BLaER1 (cell line): ENCODE data around the gene CFAP97D1.

ENCODE experiments used
- H3K27ac ChIP-seq: shearing (Covaris generic); formaldehyde crosslinking; 2 replicates; pipeline ENCODE4 v1.8.1; 2022
- H3K27me3 ChIP-seq: shearing (Covaris generic); formaldehyde crosslinking; 2 replicates; pipeline ENCODE4 v1.8.1; 2022
- H3K36me3 ChIP-seq: shearing (Covaris generic); formaldehyde crosslinking; 2 replicates; pipeline ENCODE4 v1.8.1; 2022
- H3K4me1 ChIP-seq: shearing (Covaris generic); formaldehyde crosslinking; 2 replicates; pipeline ENCODE4 v1.8.1; 2022
- H3K4me2 ChIP-seq: shearing (Covaris generic); formaldehyde crosslinking; 2 replicates; pipeline ENCODE4 v1.8.1; 2022
- H3K4me3 ChIP-seq: shearing (Covaris generic); formaldehyde crosslinking; 2 replicates; pipeline ENCODE4 v1.8.1; 2022
- H3K9ac ChIP-seq: shearing (Covaris generic); formaldehyde crosslinking; 2 replicates; pipeline ENCODE4 v1.8.1; 2022
- H3K9me3 ChIP-seq: shearing (Covaris generic); formaldehyde crosslinking; 2 replicates; pipeline ENCODE4 v1.8.1; 2022
- H4K20me1 ChIP-seq: shearing (Covaris generic); formaldehyde crosslinking; 2 replicates; pipeline ENCODE4 v1.8.1; 2022
- Cebpa-rat ChIP-seq: shearing (Covaris generic); IDR thresholded peaks from 2 replicates; pipeline ENCODE4 v1.8.1; 2022

Gene CFAP97D1

GRCh38 chr17:43774304-43775250 lies 5.7 kb upstream of the CFAP97D1 start:
- Histone ChIP-seq H3K9me3 (no peaks in the 10 kb centered on the region), H3K9ac (no peak overlapping the region), H3K27me3 (peaks cover 5% of the 10 kb centered on the region), H3K4me3 (no peak overlapping the region), H3K27ac (no peak overlapping the region), H4K20me1 (no peaks in the 10 kb centered on the region), H3K36me3 (peaks cover 45% of the 10 kb centered on the region), H3K4me2 (peak overlapping the region; percentile 49; the same call in 1 of the 2 replicates), H3K4me1 (peaks cover 28% of the 10 kb centered on the region)
- TF ChIP-seq Cebpa-rat: no peak

DNA sequence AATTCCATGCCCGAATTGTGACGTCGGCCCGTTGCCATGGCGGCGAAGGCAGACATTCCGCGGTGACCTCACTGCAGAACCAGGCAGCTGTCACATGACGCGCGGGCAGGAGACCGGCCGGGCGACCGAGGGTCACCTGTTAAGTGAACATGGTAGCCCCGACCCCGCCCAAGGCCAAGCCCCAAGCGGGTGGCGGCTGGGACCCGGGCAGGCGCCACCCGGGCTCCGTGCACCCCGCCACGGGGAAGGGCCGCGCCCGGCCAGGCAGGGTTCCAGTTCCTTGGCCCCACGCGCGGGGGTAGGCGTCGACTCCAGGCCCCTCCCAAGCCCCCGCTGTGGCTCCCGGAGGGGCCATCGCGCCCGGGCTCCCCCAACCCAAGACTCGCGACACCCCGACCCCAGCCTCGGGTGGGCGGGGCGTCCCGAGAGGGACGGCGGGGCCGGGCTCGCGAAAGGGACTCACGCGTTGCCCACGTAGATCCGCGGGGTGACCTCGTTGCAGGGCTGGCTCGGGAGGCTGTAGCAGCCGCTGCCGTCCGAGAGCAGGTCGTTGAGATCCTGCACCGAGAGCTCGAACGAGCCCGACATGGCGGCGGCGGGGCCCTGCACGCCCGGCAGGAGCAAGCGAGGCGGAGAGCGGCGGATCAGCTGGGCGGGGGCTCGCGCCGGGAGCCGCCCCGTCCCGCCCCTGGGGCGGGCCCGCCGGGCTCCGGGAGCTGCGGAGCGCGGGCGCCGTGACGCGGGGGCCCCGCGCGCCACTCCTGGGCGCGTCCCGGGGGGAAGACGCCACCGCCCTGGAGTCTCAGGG lies 1.7 kb upstream of the CFAP97D1 start, which contains the start of gene DUSP3:
Gene DUSP3 (minus strand): TSS at position 641 of the 808 bp plus-strand sequence. CDS start 53 bp downstream, at position 588.
- H3K27ac ChIP-seq: peak within 1 kb of the TSS; percentile 73
- peaks cover 14% of the 10 kb centered on the region for H3K36me3 ChIP-seq
- peak within 1 kb of the TSS; percentile 99 for H3K4me2 ChIP-seq
- peak within 1 kb of the TSS; percentile 94 for H3K4me3 ChIP-seq
- H3K4me1 ChIP-seq: peaks cover 24% of the 10 kb centered on the region
- H3K9ac ChIP-seq: peak within 1 kb of the TSS; percentile 84
- H3K9me3 ChIP-seq: no peaks in the 10 kb centered on the region
- H4K20me1 ChIP-seq: no peaks in the 10 kb centered on the region
- TF ChIP-seq Cebpa-rat: no peak
- H3K27me3 ChIP-seq: peaks cover 16% of the 10 kb centered on the region

DNA sequence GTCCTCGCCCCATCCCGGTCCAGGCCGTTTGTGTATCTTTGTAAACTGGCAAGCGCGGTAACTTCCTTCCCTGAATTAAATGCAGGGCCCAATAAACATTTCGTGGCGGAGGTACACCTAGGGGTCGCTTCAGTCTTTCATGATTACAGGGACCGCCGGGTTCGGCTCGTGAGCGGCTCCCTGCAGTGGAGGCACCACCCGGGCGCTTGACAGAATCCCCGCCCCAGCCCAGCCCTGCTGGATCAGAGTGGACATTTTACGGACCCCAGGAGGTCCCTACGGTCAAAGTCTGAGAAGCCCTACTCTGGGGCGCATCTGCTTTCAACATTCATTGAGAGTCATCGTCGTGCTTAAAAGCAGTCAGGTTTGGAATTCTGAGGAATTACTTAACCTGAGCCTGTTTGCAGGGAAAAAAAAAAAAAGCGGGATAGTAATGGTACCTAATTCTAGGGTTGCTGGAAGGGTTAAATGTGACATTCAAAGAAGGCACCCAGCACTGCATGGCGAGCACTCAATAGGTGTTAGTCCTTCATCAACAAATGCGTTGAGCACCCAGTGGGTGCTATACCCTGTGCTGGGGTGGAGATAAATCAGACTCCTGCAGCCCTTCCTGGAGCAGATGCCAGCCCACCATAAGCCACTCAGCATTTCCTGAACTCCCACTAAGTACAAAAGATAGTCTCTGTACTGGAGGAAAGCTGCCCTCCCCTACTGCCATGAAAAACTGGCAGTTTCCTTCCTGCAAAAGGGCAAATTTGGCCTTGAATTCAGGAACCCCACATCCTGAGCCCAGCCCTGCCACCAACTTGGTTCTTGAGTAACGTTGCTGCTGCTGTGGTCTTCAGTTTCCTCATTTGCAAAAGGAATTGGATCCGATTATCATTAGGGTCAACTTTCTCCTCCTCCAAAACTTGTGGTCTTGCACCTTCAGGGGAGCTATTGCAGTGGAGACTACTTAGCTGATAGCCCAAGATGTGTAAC lies 800 bp upstream of the CFAP97D1 start:
- Histone ChIP-seq H3K4me2 (peak overlapping the region; percentile 99), H3K9ac (peak overlapping the region; percentile 84), H3K9me3 (no peaks in the 10 kb centered on the region), H3K4me1 (peaks cover 16% of the 10 kb centered on the region), H3K27ac (no peak overlapping the region), H3K36me3 (peaks cover 9% of the 10 kb centered on the region), H3K27me3 (peaks cover 16% of the 10 kb centered on the region), H3K4me3 (peak overlapping the region; percentile 94), H4K20me1 (no peaks in the 10 kb centered on the region)
- TF ChIP-seq Cebpa-rat: no peak

DNA sequence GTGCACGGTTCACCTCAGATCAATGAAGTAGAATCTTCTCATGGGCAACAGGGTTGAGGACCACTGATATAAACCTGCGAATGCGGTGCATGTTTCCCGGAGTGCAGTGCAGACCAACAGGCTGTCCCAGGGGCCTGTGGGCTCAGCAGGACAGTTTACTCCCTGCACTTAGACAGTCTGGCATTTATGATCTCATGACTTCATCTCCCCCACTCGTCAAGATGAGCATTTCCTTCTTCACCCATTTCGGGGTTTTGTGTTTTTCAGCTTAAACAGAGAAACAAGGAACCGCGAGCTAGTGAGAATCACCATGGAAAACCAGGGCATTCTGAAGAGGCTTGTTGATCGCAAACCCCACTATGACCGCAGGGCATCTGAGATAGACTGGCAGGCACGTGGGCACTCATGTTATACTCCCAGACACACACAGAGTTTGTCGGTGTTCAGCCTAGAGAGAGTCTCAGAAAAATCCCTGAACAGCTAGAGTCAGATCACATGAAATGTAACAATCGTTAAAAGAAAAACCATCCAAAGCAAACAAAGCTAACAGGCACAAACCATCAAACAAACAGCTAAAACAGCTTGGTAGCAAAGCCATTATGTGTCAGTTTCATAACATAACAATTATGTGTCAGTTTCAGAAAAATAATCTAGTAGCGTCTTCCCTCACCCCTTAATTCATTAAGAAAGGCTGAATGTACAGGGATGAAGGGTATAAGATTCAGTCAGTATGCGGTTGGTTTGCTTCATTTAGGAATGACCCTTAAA lies 2.9 kb downstream of the CFAP97D1 start:
- Histone ChIP-seq H4K20me1 (no peaks in the 10 kb centered on the region), H3K4me3 (no peak overlapping the region), H3K36me3 (no peaks in the 10 kb centered on the region), H3K4me2 (no peak overlapping the region), H3K9me3 (no peaks in the 10 kb centered on the region), H3K4me1 (peaks cover 11% of the 10 kb centered on the region), H3K9ac (no peak overlapping the region), H3K27me3 (peaks cover 16% of the 10 kb centered on the region), H3K27ac (no peak overlapping the region)
- no peak for TF ChIP-seq Cebpa-rat

DNA sequence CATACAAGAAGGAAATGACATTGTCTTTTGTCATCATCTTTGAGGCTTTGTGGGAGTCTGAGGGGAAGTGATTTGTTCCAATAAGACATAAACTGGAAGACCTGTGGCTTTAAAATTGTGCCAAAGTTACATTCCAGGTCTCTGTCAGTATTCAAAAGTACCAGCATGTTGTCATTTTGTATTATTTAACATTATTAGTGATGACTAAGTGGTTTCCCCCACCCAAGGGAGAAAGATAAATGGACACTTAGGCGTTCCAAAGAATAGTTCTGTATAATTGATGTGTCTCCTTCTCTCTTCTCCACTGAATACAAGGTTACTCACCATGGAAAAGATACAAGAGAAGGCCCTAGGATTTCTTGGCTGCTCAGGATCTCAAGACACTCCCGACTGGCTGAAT lies 3.8 kb downstream of the CFAP97D1 start:
- H3K4me2 ChIP-seq: no peak overlapping the region

DNA sequence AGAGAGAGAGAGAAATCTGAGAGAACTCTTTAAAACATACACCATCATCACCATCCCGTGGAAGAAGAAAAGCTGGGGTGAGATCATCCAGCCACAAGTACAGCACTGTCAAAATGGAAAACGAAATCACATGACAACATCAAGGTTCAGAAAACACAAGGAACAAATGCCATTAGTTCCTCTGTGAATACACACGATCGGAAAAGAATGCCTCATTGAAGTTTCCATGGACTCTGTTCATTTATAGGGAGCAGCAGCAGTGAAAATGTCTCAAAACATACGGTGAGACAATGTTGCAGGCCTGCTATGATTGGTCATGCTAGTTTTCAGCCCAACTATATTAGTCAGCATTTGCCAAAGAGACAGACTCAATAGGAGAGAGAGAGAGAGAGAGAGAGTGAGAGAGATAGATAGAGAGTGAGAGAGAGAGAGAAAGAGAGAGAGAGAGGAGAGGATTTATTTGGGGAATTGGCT lies 4.4 kb downstream of the CFAP97D1 start:
- no peak overlapping the region for H3K4me2 ChIP-seq

More for the DNA sequence above, 3.8 kb downstream of the CFAP97D1 start:
- Histone ChIP-seq H4K20me1 (no peaks in the 10 kb centered on the region), H3K36me3 (no peaks in the 10 kb centered on the region), H3K27me3 (peaks cover 15% of the 10 kb centered on the region), H3K27ac (no peak overlapping the region), H3K9me3 (no peaks in the 10 kb centered on the region), H3K4me1 (peaks cover 8% of the 10 kb centered on the region), H3K9ac (no peak overlapping the region), H3K4me3 (no peak overlapping the region)
- no peak for TF ChIP-seq Cebpa-rat

DNA sequence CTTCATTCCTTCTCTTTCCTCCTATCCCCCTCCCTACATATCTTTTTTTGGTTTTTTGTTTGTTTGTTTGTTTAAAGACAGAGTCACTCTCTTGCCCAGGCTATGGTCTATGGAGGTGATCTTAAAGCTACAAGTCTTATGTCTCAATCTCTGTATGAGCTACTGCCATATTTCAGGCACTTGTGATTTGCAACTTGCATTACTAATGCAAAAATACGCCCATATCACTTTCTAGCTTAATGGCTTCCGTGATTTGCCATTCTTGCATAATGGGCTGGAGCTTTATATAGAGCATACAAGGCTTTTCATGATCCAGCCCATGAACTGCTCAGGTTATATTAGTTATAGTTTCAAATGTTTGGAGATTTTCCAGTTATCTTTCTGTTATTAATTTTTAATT lies 7.5 kb downstream of the CFAP97D1 start:
- Histone ChIP-seq H3K9me3 (no peaks in the 10 kb centered on the region), H3K4me1 (no peaks in the 10 kb centered on the region), H3K4me2 (no peak overlapping the region), H3K27me3 (no peaks in the 10 kb centered on the region), H3K36me3 (no peaks in the 10 kb centered on the region), H3K9ac (no peak overlapping the region), H3K4me3 (no peak overlapping the region), H3K27ac (no peak overlapping the region), H4K20me1 (no peaks in the 10 kb centered on the region)
- no peak for TF ChIP-seq Cebpa-rat

More for the DNA sequence above, 4.4 kb downstream of the CFAP97D1 start:
- Histone ChIP-seq H4K20me1 (no peaks in the 10 kb centered on the region), H3K9me3 (no peaks in the 10 kb centered on the region), H3K4me3 (no peak overlapping the region), H3K27ac (no peak overlapping the region), H3K4me1 (peaks cover 2% of the 10 kb centered on the region), H3K9ac (no peak overlapping the region), H3K36me3 (no peaks in the 10 kb centered on the region), H3K27me3 (peaks cover 9% of the 10 kb centered on the region)
- TF ChIP-seq Cebpa-rat: no peak

GRCh38 chr17:43788540-43788939 lies 8.3 kb downstream of the CFAP97D1 start:
- Histone ChIP-seq H3K27ac (no peak overlapping the region), H3K9me3 (no peaks in the 10 kb centered on the region), H3K9ac (no peak overlapping the region), H3K4me3 (no peak overlapping the region), H3K36me3 (no peaks in the 10 kb centered on the region), H3K4me2 (no peak overlapping the region), H4K20me1 (no peaks in the 10 kb centered on the region), H3K27me3 (no peaks in the 10 kb centered on the region), H3K4me1 (no peaks in the 10 kb centered on the region)
- TF ChIP-seq Cebpa-rat: no peak
